ENCODE measurements around the gene PLD4.

Gene PLD4

GRCh38 chr14:104936361-104937155 is 11.9 kb downstream of the PLD4 start:
- no peak overlapping the region for H3K27ac ChIP-seq
- TF ChIP-seq, protein P1, sequence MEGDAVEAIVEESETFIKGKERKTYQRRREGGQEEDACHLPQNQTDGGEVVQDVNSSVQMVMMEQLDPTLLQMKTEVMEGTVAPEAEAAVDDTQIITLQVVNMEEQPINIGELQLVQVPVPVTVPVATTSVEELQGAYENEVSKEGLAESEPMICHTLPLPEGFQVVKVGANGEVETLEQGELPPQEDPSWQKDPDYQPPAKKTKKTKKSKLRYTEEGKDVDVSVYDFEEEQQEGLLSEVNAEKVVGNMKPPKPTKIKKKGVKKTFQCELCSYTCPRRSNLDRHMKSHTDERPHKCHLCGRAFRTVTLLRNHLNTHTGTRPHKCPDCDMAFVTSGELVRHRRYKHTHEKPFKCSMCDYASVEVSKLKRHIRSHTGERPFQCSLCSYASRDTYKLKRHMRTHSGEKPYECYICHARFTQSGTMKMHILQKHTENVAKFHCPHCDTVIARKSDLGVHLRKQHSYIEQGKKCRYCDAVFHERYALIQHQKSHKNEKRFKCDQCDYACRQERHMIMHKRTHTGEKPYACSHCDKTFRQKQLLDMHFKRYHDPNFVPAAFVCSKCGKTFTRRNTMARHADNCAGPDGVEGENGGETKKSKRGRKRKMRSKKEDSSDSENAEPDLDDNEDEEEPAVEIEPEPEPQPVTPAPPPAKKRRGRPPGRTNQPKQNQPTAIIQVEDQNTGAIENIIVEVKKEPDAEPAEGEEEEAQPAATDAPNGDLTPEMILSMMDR (conservative IDR thresholded peaks at IDR 0.05), result no peak

DNA sequence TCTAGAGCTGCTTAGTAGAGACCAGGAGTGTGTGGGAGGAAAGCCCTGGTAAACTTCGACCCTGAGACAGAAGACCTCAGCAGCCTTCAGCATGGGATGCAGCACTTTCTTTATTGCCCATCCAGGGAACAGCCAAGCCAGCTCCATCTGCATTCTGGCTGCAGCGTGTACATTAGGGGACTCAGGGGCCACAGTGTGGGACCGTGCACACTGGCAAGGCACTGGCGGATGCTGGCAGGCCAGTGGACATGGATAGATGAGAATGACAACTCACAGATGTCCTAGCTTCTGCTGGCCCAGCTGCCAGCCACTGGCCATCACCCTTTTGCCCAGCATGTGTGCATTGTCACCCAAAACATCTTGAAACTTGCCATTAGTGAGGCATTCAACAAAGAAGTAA is 12.5 kb downstream of the PLD4 start:
- no peak overlapping the region for H3K27ac ChIP-seq
- TF ChIP-seq, protein P1 (conservative IDR thresholded peaks at IDR 0.05), result no peak

GRCh38 chr14:104937694-104938365 is 13.2 kb downstream of the PLD4 start:
- TF ChIP-seq, protein P1 (conservative IDR thresholded peaks at IDR 0.05), result no peak
- no peak overlapping the region for H3K27ac ChIP-seq

DNA sequence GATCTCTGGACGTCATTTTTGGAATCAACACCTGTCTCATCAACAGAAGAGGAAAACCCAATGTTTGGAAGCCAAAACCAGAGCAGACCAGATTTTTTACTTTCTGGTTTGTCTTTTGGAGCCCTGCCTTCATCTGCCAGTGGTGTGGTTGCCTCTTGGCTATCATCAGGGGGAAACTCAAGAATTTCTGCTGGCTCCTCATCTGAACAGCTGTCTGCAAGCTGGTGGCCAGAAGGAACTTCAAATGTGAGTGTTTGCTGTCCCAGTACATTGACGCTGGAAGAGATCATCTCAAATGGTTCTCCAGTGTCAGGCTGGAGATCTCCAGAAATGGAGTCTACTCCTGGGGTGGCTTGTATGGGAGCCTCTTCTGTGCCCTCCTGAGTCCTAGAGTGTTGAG is 13.8 kb downstream of the PLD4 start:
- TF ChIP-seq, protein P1 (conservative IDR thresholded peaks at IDR 0.05), result no peak
- no peak overlapping the region for H3K27ac ChIP-seq

DNA sequence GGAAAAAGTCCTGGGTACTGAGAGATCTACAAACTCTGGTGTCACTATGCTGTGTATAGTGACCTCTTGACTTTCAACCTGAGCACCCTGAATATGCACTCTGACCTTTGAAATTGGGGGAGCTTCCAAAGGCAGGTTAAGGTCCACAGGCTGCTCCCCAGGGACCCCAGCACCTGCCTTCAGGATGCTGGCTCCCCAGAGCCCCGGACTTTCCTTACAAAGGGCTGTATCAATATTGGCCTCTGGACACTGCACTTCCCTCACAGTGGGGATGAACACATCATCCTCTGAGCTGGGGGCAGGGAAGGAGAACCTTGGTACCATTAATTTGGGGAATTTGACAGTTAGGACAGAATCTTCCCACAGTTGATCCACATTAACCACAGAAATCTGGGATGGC is 14.3 kb downstream of the PLD4 start:
- TF ChIP-seq, protein P1 (conservative IDR thresholded peaks at IDR 0.05), result no peak

GRCh38 chr14:104939666-104940410 is 15.2 kb downstream of the PLD4 start:
- no peak overlapping the region for H3K27ac ChIP-seq

More for the DNA sequence above, 14.3 kb downstream of the PLD4 start:
- no peak overlapping the region for H3K27ac ChIP-seq

More at GRCh38 chr14:104939666-104940410, 15.2 kb downstream of the PLD4 start:
- TF ChIP-seq, protein P1 (conservative IDR thresholded peaks at IDR 0.05), result no peak

All from VCaP (cell line).